Aorta (tissue), 5 donors: ENCODE data around the gene CTU2. TPM values are rescaled to one million over a fixed set of nuclear protein-coding genes. Genes with fewer than 3 reads are reported as not detected.
A peak's percentile ranks its signal among the peaks of the same experiment; 100 is the strongest.

Experiments
- ATAC-seq: fragments of 200-7000 bp; cut with Tn5 transposase; one replicate; pipeline ENCODE4 v1.9.1; 2022; ENCODE audit warnings: moderate library complexity; ENCODE audit not compliant: low FRiP score
- DNase-seq, 2 donors: peaks; one replicate each; pipeline ENCODE4 v3.0.0-alpha.2; 2020
- H3K27ac ChIP-seq, 2 donors: one replicate each; pipeline ENCODE4 v1.5.1; 2013; ENCODE audit warnings: low read length in 2 of 2, mild to moderate bottlenecking in 2 of 2, moderate library complexity in 2 of 2, control low read depth in 1 of 2, inconsistent platforms in 1 of 2, low read depth in 1 of 2
- H3K27me3 ChIP-seq, 2 donors: one replicate each; pipeline ENCODE4 v1.6.1; 2013; ENCODE audit warnings: control low read depth in 1 of 2, low read length in 1 of 2, mild to moderate bottlenecking in 1 of 2, moderate library complexity in 1 of 2; ENCODE audit not compliant: insufficient read depth in 2 of 2, control insufficient read depth in 1 of 2
- H3K36me3 ChIP-seq, 2 donors: one replicate each; pipeline ENCODE4 v1.6.1; 2013; ENCODE audit warnings: control low read depth in 1 of 2, low read length in 1 of 2, mild to moderate bottlenecking in 1 of 2; ENCODE audit not compliant: insufficient read depth in 2 of 2, control insufficient read depth in 1 of 2
- H3K4me1 ChIP-seq, 2 donors: one replicate each; pipeline ENCODE4 v1.6.1; 2013; ENCODE audit warnings: low read length in 2 of 2, control low read depth in 1 of 2, mild to moderate bottlenecking in 1 of 2, moderate library complexity in 1 of 2; ENCODE audit not compliant: insufficient read depth in 2 of 2, control insufficient read depth in 1 of 2
- H3K4me3 ChIP-seq, 2 donors: one replicate each; pipeline ENCODE4 v1.5.1; 2013; ENCODE audit warnings: low read length in 2 of 2, control low read depth in 1 of 2, mild to moderate bottlenecking in 1 of 2
- H3K9me3 ChIP-seq: one replicate; pipeline ENCODE4 v1.6.1; 2013; ENCODE audit warnings: mild to moderate bottlenecking, low read length; ENCODE audit not compliant: control insufficient read depth
- WGBS, 2 donors: extraction: QIAGEN DNeasy Blood & Tissue Kit; methylation state at CpG; one replicate each; pipeline ENCODE4 v1.1.7; 2013; 5-methylcytosine and 5-hydroxymethylcytosine counted together
- intact Hi-C, 2 donors: fragments of 100-400 bp; cut with DNase I; formaldehyde crosslinking; loops; one replicate each; pipeline versions ENCODE4 v1.14.2 to v1.15.0; 2022
- long read RNA-seq, 2 donors: library from polyadenylated mRNA; unstranded; transcript quantifications; one replicate each; pipeline ENCODE4 v2.0.0, GENCODE V29; 2020 to 2021
- polyA plus RNA-seq, 2 donors: library from polyadenylated mRNA; stranded (reverse); fragments of 200-250 nt; gene quantifications; one replicate each; pipeline ENCODE4 v1.2.3, GENCODE V29; 2013
- total RNA-seq, 2 donors: library from RNA; stranded (reverse); fragmentation: NEBNext Ultra II Directional; extraction: Animal tissue kit (Norgen Biotek cat#: 25700); gene quantifications; one replicate each; pipeline ENCODE4 v1.2.1, GENCODE V29; 2021
- donor health status: healthy with polysubstance abuse.
- donor health status: Bipolar disorder and iron deficiency.
- donor health status: DM: no; HTN: no; CAD: no.
- donor health status: DM: no; HTN: no; CAD: no.
- donor health status: DM: yes; HTN: yes; CAD: no.

The CTU2 gene
- total RNA-seq (10 to 100 TPM; 15.8 to 17.0 TPM), polyA plus RNA-seq (10 to 100 TPM in 1 of 2 donors, 1 to 10 TPM in 1; 4.0 to 18.4 TPM)
- long read RNA-seq, donor 1, transcript CTU2-202 (15 exons, 1,751 nt) = major isoform, 38 of 63 reads
- long read RNA-seq, donor 1, transcript CTU2-204 (14 exons, 1,586 nt) = minor isoform, 5 of 63 reads
- long read RNA-seq, donor 1, partial matches to known transcripts = 6 of 63 reads
- long read RNA-seq, donor 1, other reads (novel, unspliced or antisense) = 13 of 63 reads
- long read RNA-seq, donor 2, transcript CTU2-202 (15 exons, 1,751 nt) = major isoform, 5 of 9 reads
- long read RNA-seq, donor 2, partial matches to known transcripts = 2 of 9 reads
- long read RNA-seq, donor 2, other reads (novel, unspliced or antisense) = 1 of 9 reads

DNA sequence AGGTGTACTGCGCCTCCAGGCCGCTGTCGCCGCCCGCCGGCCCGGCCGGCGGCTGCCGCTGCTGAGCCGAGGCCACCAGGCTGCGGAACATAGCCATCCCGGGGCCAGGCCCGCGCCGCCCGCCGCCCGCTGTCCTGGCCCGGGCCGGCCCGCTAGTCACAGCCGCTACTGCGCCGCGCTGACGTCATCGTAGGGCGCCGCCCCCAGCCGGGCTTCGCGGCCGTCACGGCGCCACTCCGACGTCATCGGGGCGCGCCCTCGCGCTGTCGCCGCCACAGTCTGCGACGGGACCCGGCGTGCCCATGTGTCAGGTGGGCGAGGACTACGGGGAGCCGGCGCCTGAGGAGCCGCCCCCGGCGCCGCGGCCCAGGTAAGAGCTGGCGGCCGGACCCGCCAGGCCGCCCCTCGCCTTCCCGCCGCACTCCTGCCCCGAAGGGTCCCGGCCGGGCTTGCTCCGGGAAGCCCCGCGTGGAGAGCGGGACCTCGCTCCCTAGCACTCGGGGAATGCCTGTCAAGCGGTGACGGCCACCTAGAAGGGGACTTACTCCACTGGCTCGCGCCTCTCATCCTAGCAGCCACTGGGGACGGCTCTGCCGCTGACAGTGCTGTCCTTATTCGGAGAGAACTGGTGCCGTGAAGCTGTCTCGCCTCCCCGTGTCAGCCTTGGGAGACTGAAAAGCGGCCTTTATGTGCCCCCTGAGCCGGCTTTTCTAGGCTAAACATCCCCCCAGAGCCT lies at the start of gene CTU2, which contains the start of gene RNF166:
TSS of gene CTU2 (plus strand) at position 275 of the 736 bp plus-strand sequence. CDS start at position 303, 28 bp downstream.
TSS of gene RNF166 (minus strand) at position 180 of the 736 bp plus-strand sequence. CDS start at position 97, 83 bp downstream.
- intact Hi-C loops = loop anchor here (2.0 to 5.0 kb wide), 3 partner anchors 44 to 136 kb away; partner anchors contain the start of genes ZC3H18 (in 2 of the 2) and MVD (in 1 of the 2)
- H3K9me3 ChIP-seq = no peaks in the 10 kb centered on the region
- DNase-seq = peak; percentile 95 to 98
- H3K36me3 ChIP-seq = no peaks in the 10 kb centered on the region
- H3K27me3 ChIP-seq = no peaks in the 10 kb centered on the region
- peak; percentile 94 for ATAC-seq
- peak within 1 kb of the TSS in 1 of 2 donors; percentile 66 for H3K27ac ChIP-seq
- WGBS, 2 donors = 0% methylated on average over 65 to 86 of the region's 86 CpGs
- peak within 1 kb of the TSS; percentile 65 to 87 for H3K4me3 ChIP-seq
- H3K4me1 ChIP-seq = peaks cover 0 to 4% of the 10 kb centered on the region in 2 donors

DNA sequence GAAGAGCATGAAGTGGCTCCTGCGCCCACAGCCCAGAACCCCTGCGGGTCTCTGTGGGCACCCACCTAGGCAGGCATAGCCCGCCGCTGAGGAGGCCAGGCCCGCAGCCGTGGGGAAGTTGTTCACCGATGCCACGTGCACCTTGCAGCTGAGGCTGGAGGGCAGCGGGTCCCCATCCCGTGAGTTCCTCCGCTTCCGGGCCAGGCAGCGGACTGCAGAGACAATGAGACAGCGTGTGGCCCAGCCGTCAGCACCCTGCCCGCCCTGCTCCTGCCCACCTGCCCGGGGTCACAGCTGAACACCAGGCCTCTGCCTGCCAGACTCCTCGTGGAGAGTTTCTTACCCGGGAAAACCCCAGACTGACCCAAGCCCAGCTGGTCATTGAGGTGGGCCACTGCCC lies 48.9 kb upstream of the CTU2 start:
- Histone ChIP-seq H3K4me1 (no peaks in the 10 kb centered on the region), H3K27me3 (no peaks in the 10 kb centered on the region), H3K27ac (no peak overlapping the region), H3K36me3 (peaks cover 0 to 2% of the 10 kb centered on the region in 2 donors), H3K9me3 (no peaks in the 10 kb centered on the region), H3K4me3 (no peak overlapping the region)
- ATAC-seq = no peak
- peak in 1 of 2 donors; percentile 42 for DNase-seq
- WGBS, 2 donors = 91 to 92% methylated on average over 18 to 19 of the region's 19 CpGs
- intact Hi-C loops = no loop called here

DNA sequence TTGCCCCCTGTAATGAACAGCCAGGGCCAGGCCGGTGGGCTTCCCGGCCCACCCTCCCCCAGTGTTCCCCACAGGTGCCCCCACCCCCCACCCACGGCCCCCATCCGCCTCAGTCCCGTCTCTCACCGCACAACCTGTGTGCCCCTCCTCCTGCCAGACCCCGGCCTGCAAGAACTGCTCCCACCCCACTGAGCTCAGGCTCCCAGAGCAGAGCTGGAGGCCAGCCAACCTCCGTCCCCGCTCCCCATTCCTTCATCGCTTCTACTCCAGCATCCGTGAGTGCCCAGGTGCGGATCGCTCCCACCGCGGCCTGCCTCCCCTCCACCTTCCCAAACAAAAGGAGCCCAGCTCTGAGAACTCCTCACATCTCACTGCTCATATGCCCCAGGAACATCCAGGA lies 47.6 kb upstream of the CTU2 start:
- WGBS, 2 donors = 88% methylated on average over 15 of the region's 15 CpGs
- Histone ChIP-seq H3K27me3 (no peaks in the 10 kb centered on the region), H3K36me3 (peaks cover 0 to 2% of the 10 kb centered on the region in 2 donors), H3K4me1 (no peaks in the 10 kb centered on the region), H3K27ac (no peak overlapping the region), H3K9me3 (no peaks in the 10 kb centered on the region), H3K4me3 (no peak overlapping the region)
- ATAC-seq (no peak), DNase-seq (peak; percentile 40 to 75)
- intact Hi-C loops = no loop called here

DNA sequence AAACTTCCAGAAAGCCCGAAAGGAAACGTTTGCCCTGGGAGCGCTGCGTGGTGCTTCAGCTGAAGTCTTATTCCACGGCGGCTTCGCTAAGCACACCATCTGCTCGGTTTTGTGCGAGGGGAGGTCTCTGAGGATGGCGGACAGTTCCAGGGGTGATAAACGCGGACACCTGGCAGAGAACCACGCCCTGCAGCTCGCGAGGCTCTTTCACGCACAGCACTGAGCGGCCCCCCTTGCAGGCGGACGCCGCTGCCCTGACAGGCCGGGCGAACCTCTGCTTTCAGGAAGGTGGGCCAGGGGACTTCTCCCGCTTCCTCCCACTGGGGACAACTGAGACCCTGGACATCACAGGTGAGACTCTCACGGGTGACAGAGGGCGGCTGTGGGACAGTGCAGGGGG lies 47.1 kb upstream of the CTU2 start:
- H3K27ac ChIP-seq = no peak overlapping the region
- peak in 1 of 2 donors; percentile 42 for DNase-seq
- intact Hi-C loops = no loop called here
- H3K4me1 ChIP-seq = no peaks in the 10 kb centered on the region
- no peaks in the 10 kb centered on the region for H3K9me3 ChIP-seq
- H3K27me3 ChIP-seq = no peaks in the 10 kb centered on the region
- no peak for ATAC-seq
- no peak overlapping the region for H3K4me3 ChIP-seq
- peaks cover 0 to 2% of the 10 kb centered on the region in 2 donors for H3K36me3 ChIP-seq
- 93 to 94% methylated on average over 25 of the region's 25 CpGs for WGBS, 2 donors

DNA sequence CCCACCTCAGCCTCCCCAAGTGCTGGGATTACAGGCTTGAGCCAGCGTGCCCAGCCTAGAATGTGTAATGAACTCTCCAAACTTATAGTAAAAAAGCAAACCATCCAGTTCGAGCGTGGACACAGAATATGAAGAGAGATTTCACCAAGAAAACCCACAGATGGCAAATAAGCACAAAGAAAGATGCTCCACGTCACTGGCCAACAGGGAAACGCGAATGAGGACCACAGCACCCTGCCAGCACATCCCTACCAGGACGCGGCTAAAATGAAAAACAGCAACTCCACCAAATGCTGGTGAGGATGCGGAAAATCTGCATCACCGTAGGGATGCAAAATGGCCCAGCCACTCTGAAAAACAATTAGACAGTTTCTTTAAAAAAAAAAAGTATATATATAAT lies 44.8 kb upstream of the CTU2 start:
- DNase-seq = no peak
- no peaks in the 10 kb centered on the region for H3K36me3 ChIP-seq
- no peaks in the 10 kb centered on the region for H3K27me3 ChIP-seq
- no peaks in the 10 kb centered on the region for H3K4me1 ChIP-seq
- H3K27ac ChIP-seq = no peak overlapping the region
- intact Hi-C loops = loop anchor here in 1 of 2 donors (5.0 kb wide), 1 partner anchor 46 kb away; the partner anchor contains the start of genes CTU2 and RNF166
- ATAC-seq = no peak
- no peak overlapping the region for H3K4me3 ChIP-seq
- no peaks in the 10 kb centered on the region for H3K9me3 ChIP-seq
- WGBS, 2 donors = 83 to 84% methylated on average over 10 of the region's 10 CpGs

DNA sequence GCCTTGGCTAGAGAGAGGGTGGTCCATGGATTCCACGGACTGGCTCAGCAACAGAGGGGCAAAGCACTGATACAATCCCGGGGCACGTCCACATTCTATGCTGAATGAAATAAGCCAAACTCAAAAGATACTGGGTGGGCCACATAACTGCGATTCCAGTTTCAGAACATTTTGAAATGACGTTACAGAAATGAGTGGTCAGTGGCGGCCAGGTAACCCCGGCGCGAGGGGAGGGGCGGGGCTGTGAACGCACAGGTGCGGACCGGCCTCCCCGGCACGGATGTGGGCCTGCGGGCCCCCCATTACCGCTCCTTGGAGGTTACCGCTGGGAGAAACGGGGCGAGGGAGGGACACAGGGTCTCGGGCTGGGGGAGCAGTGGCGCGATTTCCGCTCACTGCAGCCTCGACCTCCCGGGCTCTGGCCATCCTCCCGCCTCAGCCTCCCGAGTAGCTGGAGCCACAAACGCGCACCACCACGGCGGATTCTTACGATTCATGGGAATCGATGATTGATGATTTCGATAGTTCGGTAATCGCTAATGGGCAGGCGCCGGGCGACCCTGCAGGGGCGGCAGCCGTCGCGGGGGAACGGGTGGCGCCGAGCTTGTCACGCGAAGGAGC lies 44.0 kb upstream of the CTU2 start:
- ATAC-seq (no peak), DNase-seq (peak; percentile 40 to 75)
- H3K27me3 ChIP-seq = no peaks in the 10 kb centered on the region
- H3K4me3 ChIP-seq = peak overlapping the region; percentile 52 to 80
- no peaks in the 10 kb centered on the region for H3K4me1 ChIP-seq
- no peaks in the 10 kb centered on the region for H3K9me3 ChIP-seq
- intact Hi-C loops = loop anchor here in 1 of 2 donors (5.0 kb wide), 1 partner anchor 45 kb away; the partner anchor contains the start of genes CTU2 and RNF166
- H3K27ac ChIP-seq = no peak overlapping the region
- WGBS, 2 donors = 1% methylated on average over 46 to 49 of the region's 49 CpGs
- H3K36me3 ChIP-seq = no peaks in the 10 kb centered on the region

DNA sequence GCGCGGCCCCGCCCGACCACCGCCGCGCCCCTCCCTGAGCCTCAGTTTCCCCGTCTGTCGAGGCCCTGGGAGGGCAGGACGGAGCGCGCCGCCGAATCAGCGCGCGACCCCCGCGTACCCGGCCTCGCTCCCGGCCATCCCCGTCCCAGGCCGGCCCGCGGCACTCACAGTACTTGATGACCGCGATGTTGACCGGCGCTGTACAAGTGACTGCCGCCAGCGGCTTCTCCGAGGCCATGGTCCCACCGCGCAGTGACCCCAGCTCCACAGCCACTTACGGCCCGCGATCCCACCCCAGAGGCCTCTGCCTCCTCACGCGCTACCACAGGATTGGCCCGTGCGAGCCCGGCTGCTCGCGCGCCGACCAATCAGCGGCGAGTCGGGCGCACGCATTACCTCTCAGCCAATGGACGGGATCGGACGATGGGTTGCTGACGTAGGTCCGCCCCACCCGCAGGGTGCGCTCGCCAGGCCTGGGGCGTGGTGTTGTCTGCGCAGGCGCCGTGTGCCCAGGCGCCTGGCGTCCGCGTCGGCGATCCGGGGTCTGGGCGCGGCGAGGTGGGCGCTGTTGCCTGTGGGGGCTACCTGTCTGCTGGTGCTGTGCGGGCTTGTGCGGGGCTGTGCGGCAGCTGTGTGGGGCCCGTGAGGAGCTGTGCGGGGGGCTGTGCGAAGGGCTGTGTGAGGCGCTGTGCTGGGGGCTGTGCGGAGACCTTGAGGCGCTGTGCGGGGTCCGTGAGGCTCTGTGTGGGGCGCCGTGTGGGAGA lies 43.3 kb upstream of the CTU2 start, which contains the start of gene MVD:
TSS of gene MVD (minus strand) at position 249 of the 764 bp plus-strand sequence. CDS start at position 238, 11 bp downstream.
- 0 to 1% methylated on average over 69 to 88 of the region's 88 CpGs for WGBS, 2 donors
- peak; percentile 98 for ATAC-seq
- H3K4me3 ChIP-seq = peak within 1 kb of the TSS; percentile 52 to 80
- peak; percentile 98 for DNase-seq
- intact Hi-C loops = loop anchor here in 1 of 2 donors (5.0 kb wide), 1 partner anchor 44 kb away; the partner anchor contains the start of genes CTU2 and RNF166
- no peak within 1 kb of the TSS for H3K27ac ChIP-seq
- no peaks in the 10 kb centered on the region for H3K36me3 ChIP-seq
- H3K27me3 ChIP-seq = no peaks in the 10 kb centered on the region
- H3K4me1 ChIP-seq = no peaks in the 10 kb centered on the region
- H3K9me3 ChIP-seq = no peaks in the 10 kb centered on the region

DNA sequence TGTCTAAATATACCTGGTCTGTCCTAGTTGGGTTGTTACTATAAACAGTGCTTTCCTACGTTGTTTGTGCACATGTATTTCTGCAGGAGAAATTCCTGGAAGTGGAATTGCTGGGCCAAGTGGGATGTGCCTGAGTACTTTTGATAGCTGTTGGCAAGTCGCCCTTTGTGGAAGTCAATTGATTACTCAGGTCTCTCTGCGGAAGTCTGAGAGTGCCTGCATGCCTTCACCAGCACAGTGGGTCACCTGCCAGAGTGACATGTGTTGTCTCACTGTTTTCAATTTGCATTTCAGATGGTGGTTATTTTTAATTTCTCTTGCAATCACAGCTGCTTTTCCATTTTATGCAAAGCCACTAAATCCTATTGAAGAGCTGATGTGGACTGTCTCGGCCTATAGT lies 41.2 kb upstream of the CTU2 start:
- H3K9me3 ChIP-seq = no peaks in the 10 kb centered on the region
- 85 to 90% methylated on average over 4 of the region's 4 CpGs for WGBS, 2 donors
- H3K36me3 ChIP-seq = no peaks in the 10 kb centered on the region
- no peak overlapping the region for H3K4me3 ChIP-seq
- no peak overlapping the region for H3K27ac ChIP-seq
- no peaks in the 10 kb centered on the region for H3K27me3 ChIP-seq
- intact Hi-C loops = no loop called here
- DNase-seq (no peak), ATAC-seq (no peak)
- no peaks in the 10 kb centered on the region for H3K4me1 ChIP-seq
